Measurements from ENCODE around the gene E2F1.
"Not testable (repeated sequence)": the region's sequence is repeated elsewhere in the genome, so short reads cannot be mapped to it uniquely, and the experiment has no call there.

Gene E2F1

DNA sequence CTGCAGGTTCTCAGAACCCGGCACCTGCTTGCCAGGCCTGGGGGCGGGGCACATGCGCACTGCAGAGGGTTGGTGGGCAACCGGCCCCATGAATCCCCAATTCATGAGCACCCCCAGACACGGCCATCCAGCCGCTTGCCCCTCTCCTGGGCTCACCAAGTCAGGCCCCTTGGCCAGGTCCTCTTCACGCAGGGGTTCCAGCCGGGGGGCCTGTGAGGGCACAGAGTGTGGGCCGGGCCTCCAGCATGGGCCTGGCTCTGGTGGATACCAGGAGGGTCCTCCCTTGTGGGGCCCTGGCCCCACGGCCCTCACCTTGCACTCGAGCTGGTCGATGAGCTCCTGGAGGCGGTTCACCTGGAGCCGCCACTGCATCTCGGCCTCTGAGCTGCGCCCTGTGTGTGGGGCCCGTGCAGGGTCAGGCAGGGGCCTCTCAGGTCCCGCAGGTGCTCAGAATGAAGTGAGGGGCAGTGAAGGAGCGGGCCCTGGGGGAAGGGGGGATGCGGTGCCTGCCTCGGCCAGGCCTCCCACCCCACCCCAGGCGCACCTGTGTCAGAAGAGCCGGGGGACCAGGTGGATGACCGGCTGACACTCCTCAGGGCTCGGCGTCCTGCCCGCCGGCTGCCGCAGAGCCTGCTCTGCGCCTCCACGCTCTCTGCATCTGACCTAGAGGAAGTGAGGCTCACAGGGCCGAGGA lies 26.7 kb downstream of the E2F1 start:
- H3K4me3 ChIP-seq (ENCODE audit: low read depth, low read length) = no peak overlapping the region

DNA sequence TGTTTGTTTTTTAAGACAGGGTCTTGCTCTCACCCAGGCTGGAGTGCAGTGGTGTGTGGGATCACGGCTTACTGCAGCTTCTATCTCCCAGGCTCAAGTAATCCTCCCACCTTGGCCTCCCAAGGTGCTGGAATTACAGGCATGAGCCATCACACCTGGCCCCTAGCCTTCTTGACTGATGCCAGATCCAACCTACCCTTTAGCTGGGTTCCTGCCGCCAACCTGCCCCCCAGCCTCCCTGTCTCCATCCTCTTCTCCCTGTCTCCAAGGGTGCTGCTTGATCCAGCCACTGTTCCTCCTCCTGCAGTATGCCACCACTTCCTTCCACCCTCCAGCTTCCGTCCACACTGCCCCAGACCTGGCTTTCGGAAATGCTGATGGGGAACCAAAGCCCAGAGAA lies 27.3 kb downstream of the E2F1 start:
- H3K4me3 ChIP-seq (ENCODE audit: low read depth, low read length) = no peak overlapping the region

DNA sequence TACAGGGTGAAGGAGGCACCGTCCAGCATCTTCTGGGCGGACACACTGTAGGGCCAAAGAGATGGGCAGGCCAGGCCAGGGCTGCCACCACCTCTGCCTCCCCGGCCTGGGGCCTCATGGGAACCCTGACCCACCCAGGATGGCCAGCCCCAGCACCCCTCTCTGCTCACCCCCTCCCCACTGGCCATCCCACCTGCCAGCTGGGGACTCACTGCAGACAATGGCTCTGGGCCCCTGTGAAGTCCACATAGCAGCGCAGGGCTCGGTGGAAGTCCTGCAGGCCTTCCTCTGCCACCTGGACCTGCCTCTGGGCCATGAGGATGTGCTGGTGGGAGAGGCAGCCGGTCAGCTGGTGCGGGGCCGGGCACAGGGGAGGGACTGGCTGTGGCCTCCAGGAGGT lies 27.7 kb downstream of the E2F1 start:
- H3K4me3 ChIP-seq (ENCODE audit: low read depth, low read length) = no peak overlapping the region

DNA sequence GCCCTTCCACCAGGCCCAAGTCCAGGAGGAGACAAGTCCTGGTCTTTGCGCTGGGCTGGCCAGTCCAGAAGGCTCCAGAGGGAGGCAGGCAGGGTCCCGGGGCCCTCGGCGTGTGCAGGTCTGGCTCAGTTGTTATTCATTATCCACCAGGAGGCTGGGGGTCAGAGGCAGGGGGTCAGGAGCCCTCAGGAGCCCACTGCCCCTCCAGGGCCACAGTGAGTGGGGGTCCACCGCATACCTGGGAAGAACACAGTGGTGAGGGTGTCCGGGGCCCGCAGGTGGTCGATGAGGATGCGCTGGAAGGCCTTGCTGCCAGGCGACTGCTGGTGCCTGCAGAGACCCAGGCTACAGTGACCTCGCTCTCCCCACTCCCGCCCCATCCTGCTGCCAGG lies 28.5 kb downstream of the E2F1 start:
- no peak overlapping the region for H3K4me3 ChIP-seq (ENCODE audit: low read depth, low read length)

DNA sequence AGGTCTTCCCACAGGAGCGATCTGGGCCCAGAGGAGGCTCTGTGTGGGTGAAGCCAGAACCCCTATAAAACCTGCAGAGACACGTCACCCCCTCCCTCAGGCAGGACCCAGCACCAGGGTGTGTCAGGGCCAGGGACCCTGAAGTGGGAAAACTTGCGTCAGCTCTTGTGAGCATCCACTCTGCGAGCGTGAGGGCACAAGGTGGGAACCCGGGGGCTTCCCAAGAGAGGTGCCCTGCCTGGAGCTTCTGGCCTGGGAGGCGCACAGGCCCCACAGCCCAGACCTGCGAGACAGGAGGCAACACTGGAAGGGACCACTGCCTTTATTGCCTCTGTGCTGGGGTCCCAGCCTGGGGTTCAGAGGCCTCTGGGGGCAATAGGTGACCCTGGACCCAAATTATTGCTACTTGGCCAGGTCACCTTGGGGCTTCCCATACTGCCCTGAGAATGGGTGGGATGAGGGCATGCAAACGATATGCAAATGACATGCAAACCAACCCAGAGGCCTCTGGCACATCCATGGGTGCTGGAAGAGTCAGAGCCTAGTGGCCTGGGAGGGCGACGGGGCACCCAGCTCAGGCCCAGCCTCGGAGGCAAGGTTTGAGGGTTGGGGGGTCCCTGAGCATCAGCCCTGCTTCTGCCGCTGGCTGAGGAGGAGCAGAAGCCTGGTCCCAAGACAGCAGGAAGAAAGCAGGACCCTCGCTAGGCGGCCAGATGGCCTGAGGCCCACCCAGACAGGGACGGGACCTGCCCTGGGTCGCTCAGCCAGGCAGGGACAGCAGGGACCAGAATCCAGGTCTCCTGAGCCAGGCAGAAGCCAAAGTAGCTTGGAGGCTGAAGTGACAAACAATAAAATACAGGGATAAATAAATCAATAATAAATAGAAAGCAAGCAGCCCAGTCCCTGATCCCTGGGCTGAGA lies 29.1 kb downstream of the E2F1 start:
- no peak overlapping the region for H3K4me3 ChIP-seq (ENCODE audit: low read depth, low read length)

DNA sequence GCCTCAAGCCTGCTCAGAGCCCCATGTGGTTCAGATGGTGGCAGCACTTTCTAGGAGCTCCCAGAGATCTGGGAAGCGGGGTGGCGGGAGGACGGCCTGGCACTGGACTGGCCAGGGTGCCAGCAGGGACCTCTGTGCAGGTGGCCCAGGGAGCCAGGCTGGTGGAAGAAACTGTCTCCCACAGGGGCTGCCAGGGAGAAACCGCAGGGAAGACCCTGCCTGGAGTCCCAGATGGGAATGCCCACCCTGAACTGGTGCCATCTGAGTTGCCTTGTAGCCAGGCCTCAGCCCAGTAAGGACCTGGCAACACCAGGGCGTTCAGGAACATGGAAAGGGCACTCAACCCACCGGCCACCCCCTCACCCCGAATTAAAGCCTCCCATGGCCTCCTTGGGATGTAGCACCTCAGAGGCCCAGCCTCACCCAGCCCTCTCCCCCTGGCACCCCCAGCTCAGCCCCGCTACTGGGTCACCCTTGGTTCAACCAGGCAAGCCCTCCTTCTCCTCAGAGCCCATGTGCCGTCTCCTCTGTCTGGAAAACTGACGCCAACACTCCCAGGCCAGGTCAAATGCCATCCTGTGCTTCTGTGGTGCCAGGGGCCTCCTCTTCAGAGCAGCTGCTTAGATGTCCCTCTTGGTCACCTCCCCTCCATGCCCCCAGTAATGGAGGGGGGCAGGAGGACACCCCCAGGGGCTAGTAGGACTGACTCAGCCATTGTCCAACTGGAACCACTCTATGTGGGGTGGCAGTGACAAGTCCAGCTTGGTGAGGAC lies 30.0 kb downstream of the E2F1 start:
- no peak overlapping the region for H3K4me3 ChIP-seq (ENCODE audit: low read depth, low read length)

DNA sequence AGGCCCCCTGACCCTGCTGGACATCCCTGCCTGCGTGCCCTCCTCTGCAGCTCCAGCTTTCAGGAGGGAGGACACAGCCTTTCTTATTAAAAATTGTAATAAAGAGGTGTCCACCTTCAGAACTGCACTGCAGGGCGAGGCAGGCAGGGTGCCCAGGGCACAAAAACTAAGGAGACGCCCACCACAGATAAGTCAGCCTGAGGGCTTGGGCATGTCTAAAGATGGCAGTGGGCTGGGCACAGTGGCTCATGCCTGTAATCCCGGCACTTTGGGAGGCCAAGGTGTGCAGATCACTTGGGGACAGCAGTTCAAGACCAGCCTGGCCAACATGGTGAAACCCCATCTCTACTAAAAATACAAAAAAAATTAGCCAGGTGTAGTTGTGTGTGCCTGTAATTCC lies 31.0 kb downstream of the E2F1 start:
- H3K4me3 ChIP-seq (ENCODE audit: low read depth, low read length) = no peak overlapping the region

DNA sequence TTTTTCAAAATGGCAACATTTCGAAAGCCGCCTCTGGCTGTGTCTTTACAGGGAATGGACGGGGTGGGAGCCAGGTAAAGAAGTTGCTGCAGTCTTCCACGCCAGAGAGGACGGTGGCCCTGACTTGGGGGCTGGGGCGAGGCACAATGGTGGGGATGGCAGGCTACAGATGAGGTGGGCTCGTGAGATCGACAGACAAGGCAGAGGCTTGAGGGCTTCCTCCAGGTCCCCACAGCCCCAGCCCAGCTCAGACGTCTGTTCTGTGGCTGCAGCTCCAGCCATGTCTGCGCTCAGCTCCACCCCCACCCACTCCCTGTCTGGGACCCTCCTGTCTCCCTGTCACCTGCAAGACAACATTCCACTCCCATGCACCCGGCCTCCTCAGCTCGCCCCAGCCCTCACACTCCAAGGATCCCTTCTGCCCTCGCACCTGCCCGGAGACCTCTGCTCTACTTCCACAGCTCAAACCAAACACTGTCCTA lies 31.5 kb downstream of the E2F1 start:
- no peak overlapping the region for H3K4me3 ChIP-seq (ENCODE audit: low read depth, low read length)

DNA sequence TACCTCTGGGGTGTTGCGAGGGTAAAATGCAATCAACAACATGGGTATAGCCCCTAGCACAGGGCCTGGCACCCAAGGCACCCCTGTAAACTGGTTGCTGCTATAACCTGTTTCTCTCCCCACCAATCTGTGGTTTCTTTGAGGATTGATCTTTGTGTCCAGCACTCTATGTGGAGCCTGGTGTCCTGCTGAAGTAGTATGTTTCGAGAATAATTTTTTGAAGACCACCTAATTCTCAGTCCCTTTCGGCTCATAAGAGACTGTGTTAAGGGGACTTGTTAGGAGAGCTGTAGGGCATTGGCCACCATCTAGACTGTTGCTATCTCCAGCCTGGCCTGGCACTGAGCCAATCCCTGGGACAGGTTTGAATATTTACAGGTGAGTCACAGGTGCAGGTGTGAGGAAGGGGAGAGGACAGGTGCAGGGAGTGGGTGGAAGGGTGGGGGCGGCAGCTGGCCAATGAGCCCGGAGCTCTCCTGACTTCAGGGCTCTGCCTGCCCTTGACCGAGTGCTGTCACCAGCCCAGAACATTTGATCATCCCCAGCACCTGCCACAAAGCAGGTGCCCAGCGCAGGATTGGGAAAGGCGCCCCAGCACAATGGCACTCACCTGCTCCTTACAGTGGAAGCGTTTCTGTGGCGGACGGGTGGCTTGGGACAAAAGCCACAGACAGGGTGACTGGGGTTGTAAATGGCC lies 32.1 kb downstream of the E2F1 start:
- H3K4me3 ChIP-seq (ENCODE audit: low read depth, low read length) = no peak overlapping the region

DNA sequence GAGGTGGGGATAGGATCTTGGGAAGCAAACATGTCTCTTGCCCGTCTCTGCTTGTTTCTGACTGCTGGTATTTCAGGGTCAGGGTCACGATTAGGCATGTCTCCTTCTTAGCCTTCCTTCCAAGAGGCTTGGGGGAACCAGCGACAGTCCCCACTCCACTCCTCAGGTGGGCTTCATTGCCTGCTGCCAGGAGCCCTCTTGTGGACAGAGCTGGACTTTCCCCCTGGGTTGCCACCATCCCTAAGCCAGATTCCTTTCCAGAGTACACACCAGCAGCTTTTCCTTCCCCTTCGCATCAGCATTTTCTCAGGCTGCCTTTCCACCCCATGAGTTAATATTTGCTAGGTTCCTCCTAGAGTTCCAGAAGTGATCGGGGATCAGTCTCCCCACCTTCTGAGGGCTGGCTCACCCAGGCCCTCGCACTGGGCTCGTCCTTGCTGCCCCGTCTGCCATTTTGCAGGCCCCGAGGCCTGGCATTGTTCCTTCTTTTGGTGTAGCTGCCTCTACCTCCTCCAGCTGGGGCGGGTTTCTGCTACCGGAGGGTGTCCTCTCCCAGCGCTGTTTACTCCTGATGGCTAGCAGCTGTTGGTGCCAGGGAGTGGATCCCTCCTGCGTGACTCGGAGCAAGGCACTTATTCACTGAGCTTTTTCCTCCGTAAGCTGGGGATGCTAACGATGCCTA lies 32.8 kb downstream of the E2F1 start:
- no peak overlapping the region for H3K4me3 ChIP-seq (ENCODE audit: low read depth, low read length)

DNA sequence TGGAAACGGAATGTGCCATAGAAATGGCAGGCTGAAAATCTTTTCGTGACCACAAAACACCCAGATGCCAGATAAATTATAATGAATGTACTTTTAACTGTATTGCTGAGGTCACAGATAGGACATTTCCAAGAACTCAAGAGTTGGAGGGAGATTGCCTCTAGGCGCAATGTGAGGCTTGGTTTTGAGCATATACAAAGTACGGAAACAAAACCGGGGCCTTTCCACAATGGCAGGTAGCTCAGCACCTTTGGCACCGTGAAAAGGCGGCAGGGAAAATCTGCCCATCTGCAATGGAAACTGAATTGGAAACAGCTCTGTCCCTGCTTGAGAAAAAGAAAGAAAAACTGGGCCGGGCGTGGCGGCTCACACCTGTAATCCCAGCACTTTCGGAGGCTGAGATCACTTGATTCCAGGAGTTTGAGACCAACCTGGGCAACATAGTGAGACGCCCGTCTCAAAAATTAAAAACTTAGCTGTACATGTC lies 34.6 kb downstream of the E2F1 start:
- H3K4me3 ChIP-seq (ENCODE audit: low read depth, low read length) = no peak overlapping the region

DNA sequence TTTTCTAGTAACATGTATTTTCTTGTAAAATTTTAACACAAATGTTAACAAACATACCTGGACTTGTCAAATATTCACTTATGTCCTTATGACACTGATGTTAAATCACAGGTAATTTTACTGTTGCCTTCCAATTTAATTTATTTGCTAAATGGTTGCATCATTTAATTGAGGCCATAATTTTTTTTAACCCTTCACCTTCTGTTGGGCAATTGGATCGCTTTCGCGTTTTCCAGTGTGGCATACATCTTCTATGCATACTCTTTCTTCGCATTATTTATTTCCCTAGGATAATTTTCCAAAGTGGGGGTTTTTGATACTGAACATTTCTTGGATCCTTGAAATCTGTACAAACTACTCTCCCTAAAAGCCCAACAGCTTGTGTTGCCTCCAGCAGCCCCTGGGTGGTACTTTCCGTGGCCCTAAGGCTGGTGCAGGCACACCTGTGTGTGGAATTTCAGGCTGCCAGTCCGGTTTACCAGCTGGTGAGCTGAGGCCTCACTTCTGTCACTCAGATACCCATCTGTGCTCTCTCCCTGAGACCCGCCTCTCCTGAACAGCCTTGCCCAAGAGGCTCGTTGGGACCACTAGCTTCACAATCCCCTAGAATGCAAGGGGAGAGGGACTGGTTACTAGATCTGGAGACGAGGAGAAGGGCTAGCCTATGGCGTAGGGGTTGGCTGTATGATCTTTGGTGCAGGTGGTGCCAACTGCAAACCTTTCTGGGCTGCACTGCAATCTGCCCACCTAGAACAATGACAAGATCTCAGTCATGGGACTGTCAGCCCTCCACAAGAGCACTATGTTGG lies 35.2 kb downstream of the E2F1 start:
- no peak overlapping the region for H3K4me3 ChIP-seq (ENCODE audit: low read depth, low read length)

DNA sequence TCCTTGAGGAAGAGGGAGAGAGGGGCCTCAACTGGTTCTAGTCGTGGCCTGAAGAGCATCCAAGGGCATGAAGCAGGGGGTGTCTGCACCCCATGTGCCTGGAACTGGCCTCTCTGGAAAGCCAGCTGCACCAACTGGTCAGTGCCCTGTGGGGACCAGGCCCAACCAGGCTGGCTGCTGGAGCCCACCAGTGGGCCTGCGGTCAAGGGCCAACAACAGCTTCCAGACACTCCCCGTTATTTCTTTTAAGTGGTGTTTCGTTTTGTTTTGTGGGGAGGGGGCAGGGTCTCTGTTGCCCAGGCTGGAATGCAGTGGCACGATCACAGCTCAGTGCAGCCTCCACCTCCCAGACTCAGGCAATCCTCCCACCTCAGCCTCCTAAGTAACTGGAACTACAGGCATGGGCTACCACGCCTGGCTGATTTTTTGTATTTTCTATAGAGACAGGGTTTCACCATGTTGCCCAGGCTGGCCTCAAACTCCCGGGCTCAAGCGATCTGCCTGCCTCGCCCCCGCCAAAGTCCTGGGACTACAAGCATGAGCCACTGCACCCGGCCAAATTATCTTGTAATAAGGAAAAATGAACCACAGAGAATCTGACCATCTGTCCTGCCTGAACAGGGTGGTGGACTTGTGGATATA lies 36.0 kb downstream of the E2F1 start:
- H3K4me3 ChIP-seq (ENCODE audit: low read depth, low read length) = no peak overlapping the region

DNA sequence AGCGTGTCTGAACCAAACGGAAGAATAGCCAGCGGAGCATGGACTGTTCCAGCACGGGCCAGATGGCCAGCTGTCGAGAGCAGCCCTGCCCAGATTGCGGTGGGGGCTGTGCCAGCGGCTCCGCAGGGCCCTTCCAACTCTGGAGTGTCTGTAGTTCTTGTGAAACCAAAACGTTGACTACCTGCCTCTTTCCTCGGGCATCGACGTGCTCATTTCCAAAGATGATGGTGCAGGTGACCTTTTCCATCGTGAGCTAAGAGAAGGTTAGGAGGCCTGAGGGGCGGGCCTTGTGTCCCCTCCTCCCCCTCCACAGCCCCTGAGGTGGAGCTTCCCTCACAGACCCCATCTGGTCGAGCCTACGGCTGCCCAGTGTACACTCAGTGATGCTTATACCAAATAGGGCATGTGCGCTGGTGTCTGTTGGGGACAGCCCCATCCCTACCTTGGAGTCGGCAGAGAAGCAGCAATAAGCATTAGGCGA lies 36.9 kb downstream of the E2F1 start:
- H3K4me3 ChIP-seq (ENCODE audit: low read depth, low read length) = no peak overlapping the region

DNA sequence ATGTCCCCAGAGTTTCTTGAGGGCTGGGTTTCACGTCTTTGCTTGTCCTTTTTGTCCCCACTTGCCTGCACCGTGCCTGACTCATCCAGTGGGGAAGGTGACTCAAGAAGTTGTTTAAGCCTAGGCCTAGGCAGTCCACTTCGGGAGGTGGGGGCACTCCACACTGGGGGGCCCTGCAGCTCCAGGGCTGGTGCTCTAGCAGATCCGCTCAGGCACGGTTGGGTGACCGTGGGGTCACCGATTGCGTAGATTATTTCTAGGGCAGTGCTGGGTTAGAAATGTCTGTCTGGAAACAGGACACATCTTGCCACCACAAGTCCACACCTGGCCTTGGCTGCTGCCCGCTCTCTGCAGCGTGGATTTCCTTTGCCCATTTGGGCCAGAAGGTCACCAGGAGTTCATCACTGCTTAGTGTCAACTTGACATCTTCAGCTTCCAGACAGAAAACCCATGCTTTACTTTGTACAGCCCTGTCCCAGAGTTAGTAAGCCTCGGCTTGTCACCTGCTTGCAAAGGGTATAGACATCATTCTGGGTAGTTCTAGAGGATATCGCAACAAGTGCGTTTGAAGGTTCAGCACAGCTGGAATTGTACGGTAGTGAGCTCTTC lies 37.7 kb downstream of the E2F1 start:
- H3K4me3 ChIP-seq (ENCODE audit: low read depth, low read length) = no peak overlapping the region

DNA sequence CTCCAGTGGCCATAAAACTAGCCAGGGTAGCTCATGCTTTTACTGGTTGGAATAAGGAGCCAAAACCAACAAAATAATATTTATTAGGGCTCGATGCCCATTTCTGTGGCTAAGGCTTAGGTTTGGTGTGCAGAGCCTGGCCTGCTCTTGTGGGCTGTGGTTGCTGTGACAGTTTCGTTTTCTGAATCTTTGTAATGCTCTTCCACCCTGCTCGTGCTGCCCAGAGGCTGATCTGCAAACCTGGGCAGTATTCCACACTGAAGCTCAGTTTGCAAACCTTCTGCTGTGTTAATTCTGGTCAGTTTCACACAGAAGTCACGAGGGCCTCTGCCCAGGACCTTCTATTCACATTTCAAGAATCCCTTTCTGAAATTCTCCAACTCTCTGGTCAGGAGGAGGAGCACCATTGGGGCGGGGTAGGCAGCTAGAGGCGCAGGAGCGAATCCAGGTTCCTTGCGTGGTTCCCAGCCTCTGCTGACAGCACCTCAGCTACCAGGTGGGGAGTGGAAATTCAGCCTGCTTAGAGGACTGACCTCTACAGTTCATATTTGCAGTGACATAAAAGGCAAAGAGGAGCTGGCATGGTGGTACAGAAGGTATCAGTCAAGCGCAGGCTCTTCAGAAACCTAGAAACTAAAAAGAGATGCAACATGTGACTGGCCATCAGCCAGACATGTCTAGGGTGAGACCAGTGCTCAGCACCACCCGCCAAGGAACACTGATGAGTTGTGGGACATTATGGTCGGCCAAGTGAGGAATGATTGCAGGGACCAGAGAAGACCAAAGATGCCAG lies 38.4 kb downstream of the E2F1 start:
- no peak overlapping the region for H3K4me3 ChIP-seq (ENCODE audit: low read depth, low read length)

DNA sequence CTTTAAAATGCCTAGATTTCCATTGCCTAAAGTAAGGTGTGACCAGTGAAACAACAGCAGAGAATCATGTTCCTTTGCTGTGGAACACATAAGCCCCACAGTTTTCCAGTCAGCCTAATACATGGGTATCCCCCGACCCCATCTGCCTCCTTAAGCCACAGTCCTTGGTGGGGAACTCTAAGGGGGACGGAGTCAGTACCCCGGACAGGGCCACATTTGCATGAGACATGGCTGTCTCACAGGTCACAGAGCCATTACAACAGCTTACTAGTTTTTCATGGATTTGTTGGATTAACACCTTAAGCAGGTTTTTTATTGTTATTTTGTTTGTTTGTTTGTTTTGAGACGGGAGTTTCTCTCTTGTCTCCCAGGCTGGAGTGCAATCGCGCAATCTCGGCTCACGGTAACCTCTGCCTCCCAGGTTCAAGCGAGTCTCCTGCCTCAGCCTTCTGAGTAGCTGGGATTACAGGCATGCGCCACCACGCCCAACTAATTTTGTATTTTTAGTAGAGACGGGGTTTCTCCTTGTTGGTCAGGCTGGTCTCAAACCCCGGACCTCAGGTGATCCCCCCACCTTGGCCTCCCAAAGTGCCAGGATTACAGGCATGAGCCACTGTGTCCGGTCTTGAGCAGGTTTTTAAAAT lies 39.1 kb downstream of the E2F1 start:
- not testable (repeated sequence) for H3K4me3 ChIP-seq (ENCODE audit: low read depth, low read length)

Measured in iPS-11a (cell line).